NCI-H2107 treated with DMSO at 0.1 percent for 48 hours (cell line): ENCODE data around the gene RFTN1.

ENCODE experiments used
- DNase-seq: peaks from one replicate; lab custom pipeline; 2025; ENCODE audit not compliant: unreplicated experiment; lab: John Stamatoyannopoulos, UW

Gene RFTN1

DNA sequence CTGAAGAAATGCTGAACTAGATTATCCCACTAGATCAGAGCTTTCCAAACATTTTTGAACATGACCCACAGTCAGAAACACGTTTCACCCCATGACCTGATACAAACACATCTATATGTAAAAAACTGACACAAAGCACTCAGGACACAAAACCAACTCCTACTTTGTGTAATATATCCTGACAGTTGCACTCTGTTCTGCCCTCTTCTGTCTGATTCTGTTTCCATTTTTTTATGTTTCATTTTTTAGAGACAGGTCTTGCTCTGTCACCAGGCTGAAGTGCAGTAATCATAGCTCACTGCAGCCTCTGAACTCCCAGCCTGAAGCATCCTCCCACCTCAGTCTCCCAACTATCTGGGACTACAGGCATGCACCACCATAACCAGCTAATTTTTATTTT lies 15.8 kb upstream of the RFTN1 start:
- no peak for DNase-seq

DNA sequence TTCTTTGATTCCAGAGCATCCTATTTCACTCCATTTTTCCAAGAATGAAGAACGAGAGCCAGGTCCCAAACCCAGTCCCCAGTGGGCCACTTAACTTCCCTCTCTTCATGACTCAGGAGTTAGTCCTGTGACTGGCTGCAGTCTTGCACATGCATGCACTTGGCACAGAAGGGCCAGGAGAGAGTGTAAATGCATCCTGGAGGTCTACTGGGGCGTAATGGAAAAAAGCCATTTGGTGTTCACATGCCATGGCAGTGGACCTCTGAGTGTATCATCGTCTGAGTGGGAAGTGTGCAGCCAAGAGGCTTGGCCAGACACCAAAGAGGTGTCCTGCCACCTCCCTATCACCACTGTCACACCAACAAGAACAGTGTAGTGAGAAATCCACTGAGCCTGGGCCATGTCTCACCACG lies 15.1 kb upstream of the RFTN1 start:
- no peak for DNase-seq

DNA sequence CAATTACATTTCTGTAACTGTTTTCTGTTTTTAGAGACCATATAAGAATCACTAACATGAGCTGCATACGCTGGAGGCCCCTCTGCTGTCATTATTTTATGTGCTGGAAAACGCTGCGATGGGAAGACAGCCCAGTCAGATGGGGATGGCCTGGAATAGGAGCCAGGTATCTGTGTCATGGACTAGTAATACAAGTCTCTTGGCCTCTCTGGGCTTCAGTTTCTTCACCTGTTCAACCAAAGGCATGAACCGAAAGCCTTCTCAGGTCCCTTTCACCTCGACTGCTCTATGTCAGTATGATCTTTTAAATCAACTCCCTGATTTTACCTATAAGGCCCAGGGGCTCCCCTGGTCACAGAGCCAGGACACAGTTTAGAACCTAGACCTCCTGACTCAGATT lies 14.6 kb upstream of the RFTN1 start:
- DNase-seq = no peak

DNA sequence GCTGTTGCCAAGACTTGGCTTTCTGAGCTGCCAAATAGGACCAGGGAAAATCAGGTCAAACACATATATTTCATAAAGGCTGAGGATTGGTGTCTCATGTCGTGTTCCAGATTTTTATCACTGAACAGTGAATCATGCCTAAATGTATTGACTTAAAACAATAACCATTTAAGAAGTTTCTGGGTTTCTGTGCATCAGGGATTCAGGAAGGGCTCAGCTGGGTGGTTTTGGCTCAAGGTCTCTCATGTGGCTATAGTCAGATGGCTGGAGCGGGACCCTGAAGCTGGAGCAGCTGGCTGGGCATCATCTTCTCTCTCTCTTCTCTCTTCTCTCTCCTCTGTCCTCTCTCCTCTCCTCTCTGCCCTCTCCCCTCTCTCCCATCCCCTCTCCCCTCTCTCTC lies 10.7 kb upstream of the RFTN1 start:
- DNase-seq = no peak

DNA sequence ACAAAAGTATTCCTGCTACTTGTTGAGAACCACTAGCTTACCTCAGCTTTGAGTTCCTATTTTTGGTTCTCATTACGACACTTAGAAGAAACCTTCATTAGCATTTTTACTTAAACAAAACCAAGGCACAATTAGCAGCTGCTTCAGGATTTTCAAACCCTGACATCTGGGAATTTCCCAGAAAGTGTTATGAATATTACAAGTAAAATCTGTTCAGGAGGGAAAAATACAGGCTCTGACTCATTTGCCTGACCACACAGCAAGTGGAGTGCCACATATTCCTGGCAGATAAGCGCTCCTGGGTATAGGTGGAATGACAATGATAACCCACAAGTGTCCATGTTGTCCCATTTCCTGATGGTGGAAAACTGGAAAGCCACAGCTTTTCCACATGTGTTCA lies 10.3 kb upstream of the RFTN1 start:
- DNase-seq = no peak

DNA sequence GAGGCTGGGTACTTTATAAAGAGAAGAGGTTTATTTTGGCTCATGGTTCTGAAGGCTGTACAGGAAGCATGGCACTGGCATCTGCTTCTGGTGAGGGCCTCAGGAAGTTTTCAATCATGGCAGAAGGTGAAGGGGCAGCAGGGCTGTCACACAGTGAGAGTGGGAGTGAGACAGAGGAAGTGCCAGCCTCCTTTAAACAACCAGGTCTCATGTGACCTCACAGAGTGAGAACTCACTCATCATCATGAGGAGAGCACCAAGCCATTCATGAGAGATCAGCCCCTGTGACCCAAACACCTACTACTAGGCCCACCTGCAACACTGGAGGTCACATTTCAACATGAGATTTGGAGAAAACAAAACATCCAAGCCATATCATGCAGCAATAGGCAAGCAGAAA lies 9.3 kb upstream of the RFTN1 start:
- DNase-seq = no peak

DNA sequence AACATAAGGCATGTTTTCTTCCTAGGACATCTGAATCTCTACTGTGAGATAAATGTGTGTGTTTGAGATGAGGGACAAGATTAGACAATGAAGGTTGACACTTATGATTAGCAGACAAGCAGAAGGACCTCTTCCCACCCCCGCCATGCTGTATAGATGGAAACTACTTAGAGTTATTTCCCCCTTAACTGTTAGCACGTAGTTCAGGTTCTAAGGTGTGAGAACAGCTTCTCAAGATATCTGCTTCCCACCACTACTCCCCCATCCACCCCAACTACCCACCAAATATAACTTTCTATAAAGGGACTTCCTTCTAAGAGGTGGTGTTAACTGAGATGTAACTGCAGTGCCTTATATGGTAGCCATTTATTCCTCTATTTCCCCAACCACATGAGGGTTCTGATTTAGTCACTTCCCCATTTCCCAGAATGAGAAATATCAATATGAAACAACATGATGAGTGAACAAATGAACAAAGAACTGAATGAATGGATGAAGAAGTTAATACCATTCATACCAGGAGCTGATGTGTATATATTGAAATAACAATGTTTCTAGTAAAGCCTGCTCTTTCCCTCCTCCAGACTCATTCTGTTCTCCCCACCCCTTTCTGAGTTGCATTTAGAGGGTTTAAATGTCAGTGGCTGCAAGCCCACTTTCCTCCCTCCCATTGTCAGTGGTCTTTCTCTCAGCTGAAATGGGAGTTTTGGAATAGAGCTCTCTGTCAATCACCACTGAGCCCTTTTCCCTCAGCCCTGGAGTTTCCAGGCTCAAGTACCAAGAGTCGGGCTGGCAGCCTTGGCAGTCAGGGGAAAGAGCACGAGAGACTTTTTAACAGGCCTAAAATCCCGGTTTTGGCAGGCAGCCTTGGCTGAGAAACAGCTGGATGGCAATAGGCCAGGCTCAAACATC lies 7.7 kb upstream of the RFTN1 start:
- no peak for DNase-seq

DNA sequence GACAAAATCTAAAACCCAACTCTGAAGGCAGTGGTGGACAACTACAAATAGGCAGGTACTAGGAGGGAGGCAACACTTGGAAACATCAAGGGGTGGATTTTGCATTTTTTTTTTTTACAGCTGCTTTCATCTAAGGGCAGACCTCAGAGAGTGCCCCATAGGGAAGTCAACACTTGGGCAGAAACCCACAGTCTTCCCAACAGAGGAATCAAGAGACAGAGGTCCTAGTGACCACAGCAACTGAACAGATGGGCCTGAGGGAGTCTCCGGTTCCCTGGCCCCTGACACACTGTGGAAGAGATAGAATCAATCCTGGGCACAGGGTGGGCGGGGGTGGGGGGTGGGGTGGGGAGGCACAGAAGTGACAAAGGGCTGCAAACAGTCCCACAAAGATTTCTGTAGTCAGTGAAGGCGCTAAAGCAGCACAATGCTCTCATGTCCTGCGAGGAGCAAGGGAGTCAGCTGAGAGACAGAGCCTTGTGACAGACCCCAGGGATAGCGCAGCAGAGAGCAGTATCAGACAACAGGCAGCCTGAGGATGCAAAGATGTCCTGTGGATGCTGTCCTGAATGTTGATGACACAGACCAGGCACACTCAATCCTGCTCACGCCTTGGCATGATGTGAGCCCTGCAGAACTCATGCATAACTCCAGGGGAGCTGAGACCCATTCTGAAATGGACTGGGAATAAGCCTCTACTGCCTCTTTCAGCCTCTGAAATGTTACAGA lies 6.9 kb upstream of the RFTN1 start:
- DNase-seq = no peak

DNA sequence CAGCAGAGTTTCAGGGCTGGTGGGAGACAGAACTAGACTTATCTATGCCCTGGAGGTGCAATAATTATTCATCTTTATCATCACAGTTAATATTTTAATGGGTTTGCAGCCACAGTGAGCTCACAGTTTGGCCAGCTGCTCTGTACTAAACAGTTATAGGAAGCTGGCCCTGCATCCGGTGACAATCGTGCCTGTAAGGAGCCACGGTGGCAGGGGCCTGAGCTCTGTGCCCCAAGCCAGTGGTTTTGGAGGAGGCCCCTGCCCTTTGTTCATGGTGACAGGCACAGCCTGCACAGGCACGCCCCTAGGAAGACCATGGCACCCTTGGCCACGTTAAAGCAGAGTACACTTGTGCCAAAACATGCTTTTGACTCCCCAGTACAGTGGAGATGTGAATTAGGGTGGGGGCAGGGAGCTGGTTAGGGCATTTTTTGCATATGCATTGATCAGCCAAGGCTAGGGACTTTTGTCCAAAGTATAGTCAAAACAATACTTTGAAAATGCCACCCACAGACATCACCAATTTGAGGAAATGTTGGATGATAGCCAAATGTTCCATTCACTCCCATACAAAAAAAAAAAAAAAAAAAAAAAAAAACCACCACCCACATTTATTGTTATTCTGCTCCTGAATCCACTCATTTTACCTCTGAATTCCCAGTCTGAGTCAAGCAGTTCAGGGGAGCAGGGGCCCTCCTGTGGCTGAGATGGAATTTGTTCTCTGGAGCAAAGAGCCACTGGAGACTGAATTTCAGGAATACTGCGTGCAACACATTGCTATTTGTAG lies 3.4 kb upstream of the RFTN1 start:
- DNase-seq = no peak

DNA sequence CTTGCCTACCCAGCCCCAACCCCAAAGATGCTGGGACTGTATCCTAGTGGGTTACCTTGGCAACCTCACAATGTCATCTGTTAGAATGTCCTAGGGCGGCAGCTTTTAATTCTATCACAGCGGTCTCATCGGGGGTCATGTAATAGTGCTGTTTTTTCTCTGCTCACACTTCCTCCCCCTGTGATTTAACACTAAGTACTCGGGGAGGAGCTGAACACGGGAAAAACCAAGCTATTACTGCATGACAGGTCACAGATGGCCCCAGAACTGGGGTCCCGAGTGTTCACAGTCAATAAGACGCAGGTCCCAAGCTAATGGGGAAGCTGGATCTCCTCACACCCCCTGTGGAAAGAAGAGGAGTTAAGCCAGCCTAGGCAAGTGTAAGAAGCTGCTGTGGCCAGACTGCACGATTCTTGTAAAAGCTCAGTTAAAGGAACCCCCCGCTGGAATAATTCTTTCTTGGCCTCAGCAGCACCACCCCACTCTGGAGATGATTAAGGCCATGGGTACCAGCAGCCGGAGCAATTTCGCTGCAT lies 2.5 kb upstream of the RFTN1 start:
- no peak for DNase-seq

DNA sequence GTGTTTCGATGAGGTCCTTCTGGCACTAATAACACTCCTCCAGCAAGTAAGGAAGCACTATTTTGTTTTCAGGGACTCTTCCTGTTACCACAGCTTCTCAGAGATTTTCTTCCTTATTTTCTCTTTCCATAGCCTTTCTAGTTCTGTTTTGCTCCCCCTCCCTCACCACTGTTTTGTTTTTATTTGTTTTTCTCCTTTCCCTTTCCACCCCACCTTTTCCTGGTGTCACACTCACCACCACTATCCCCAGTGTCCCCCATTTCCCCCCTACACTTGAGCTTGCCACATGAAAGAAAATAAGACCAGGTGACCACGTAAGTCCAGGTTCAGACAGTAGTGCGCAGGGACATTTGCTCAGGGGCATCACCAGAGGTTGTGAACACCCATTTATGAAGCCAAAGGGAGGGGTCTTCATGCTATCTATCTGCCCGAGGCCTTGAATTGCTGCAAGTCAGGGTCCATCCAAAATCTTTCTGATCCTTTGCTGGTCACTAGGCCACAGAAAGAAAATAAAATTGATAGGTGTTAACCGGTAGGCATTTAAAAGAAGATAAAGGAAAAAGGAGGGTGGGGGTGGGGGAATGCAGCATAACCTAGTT lies 1.4 kb upstream of the RFTN1 start:
- no peak for DNase-seq

DNA sequence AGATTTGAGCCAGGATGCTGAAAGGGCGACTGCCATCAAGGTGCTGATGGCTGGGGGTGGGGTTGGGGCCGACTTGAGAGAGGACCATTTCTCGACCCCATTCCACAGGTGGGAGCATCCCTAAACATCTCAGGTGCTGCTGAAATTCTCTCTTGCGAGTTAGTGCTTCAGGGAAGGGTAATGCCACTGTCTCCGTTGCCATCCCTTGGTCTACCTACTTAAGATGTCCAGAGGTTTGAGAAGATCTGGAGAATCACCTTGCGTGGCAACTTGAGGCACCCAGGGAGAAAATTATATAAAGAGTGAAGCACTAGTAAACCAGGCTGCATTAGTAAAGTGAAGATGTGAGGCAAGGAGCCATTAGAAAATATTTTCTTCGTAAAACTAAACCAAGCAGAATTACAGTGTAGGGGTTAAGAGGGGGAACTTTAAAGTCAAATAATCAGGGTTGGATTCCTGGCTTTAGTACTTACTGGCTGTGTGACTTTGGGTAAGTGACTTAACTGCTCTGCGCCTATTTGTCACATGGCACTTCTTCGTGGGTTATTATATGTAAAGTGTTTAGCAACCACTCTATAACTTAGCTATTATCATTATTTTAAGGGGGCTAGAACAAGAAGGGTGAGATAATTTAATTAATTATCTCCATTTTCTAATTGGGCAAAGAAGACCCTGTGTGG lies 662 bp upstream of the RFTN1 start:
- DNase-seq = no peak

DNA sequence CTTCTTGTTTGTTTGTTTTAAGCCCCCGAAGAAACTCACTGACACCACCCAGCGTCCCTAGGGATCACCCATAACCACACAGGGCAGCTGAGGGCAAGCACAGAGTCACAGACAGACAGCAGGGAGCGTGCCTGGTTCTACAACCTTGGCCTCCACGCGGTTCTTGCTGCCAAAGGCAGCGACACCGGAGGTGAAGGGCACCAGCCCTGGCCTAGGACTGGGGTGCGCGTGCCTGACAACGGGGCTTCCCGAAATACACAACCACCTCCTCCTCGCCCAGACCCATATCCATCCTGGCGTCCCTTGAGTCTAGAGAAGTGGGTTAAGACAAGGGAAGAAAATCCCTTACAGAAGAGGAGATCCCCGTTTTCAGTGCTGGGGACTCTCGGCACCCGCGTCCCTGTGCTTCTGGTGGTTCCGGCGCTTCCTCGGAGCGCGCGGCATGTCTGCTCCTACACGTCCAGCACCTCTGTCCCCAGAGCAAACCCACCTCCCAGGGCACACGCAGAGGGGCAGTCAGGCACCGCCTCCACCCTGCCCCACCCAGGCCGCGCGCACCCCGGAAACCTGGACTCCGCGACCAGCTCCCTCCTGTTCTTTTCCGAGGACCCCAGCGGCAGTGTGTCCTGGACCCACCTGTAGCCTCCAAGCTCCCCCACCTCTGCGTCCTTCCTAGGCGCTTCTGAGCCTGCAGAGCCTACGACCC lies 911 bp downstream of the RFTN1 start:
- DNase-seq = no peak

DNA sequence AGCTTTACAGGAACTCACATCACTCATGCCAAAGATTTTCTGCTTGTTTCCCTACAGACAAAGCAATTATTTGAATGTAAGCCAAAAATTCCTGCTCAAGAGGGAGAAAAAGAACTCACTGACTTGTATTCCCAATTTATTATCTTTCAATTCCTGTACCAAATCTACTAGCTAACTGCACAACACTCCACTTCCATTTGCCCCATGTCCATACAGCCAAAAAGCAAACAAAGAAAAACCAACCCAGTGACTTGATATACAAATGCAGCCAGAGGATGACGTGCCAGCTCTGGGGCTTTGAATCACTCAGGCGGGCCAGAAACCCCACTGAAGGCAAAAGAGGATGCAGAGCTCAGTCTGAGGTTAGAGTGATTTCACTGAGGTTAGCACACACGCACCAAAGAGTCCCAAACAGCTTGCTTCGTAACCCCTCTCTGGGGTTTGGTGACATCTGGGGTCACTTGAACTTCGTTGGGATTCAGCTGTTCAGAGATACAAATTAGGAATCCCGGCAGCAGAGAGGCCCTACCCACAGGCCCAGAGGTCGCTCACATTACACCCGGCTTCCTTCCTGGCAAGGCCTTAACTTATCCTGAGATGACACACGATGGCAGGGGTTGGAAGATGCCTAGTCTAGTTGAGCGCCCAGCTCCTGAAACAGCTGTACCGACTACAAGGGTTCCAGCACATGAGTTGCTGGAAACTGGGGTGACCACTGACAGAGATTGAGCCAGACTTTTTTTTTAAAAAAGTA lies 1.6 kb downstream of the RFTN1 start:
- no peak for DNase-seq

DNA sequence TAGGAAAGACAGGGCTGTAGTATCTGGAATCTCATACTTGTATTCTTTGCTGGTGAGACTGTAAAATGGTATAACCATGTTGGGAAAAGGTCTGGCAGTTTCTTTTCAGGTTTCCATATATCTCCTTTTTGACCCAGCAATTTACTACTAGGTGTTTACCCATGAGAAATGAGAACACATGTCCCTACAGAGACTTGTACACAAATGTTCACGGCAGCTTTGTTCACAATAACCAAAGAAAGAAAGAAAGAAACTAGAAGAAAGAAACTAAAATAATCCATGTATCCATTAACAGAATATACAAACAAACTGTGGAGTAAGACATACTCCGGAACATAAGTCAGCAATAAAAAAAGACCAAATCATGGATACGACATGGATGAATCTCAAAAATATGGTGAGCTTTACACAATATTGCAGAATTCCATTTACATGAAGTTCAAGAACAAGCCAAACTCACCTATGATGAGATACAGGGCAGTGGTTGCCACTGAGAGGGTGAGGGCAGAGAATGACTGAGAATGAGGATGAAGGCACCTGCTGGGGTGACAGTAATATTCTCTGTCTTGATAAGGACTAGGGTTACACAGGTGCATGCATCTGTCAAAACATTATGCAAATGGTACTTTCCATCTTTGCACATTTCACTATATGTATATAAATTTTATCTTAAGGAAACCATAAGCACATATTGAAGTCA lies 2.7 kb downstream of the RFTN1 start:
- no peak for DNase-seq

DNA sequence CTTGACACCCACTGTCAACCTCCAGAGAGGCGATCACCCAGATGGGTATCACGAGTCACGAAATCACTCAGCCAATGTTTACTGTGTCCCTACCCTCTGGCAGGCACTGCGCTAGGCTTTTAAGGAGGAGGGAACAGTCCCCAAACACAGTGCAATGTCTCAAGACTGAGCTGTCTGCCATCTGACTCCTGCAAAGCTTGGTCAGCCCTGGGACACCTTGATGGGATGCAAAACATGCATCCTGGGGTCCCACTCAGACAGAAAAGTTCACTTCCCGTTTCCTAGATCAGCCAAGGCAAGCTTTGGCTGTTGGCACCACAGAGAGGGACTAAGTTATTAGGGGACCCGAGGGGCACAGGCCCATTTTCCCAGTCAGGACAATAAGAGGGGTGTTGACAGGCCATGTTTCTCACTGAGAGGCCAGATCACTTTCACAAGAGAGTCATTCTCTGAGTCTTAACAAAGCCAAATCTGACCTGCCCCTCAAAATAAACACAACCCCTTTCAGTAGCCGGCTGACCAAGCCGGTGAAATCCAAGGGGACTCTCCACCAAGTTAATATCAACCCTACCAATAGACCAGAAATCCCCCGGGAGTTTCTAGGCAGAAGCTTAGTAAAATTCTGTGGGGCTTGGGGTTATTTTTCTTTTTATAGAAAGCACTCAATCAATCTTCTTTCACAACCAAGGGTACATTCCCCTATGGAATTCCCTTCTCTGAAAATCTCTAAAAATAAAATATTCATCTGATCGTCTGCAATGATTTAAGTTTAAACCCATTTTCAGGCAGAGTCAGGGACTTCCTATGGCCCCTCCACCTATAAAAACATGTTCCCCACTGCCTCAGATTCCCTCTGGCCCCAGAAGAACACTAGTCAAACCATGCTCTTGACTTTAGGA lies 3.5 kb downstream of the RFTN1 start:
- DNase-seq = no peak

DNA sequence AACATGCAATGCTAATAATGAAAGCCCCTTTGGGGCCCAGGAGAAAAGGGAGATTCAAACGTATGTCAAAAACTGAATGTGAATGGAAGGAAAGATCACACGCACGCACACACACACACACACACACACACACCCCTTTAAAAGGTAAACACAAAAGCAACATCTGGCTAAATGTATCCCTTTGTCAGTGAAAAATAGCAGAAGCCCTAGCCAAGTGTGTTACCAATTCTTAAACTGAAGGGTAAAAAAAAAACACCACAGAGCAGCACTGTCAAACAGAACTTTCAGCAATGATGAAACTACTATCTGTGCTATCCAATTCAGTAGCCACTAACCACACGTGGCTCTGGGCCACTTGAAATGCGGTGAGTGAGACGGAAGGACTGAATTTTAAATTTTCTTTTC lies 4.9 kb downstream of the RFTN1 start:
- no peak for DNase-seq

DNA sequence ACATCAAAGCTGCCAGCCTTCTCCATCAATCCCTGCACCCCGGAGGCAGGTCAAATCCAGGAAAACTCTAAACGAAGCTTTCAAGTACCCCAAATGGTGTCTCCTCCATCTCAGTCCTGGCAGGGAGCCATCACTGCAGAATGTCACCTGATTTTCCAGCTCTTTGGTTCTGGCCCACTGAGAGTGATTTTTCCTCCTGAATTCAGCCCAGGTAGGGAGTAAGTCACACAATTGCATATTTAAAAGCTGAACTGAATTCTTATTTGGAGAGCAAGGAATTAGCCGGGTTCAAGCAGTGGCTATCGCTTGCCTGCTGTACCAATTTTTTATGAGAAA lies 5.3 kb downstream of the RFTN1 start:
- no peak for DNase-seq
